KBM-7 (cell line): ENCODE results near the gene MAP2.

Experiments
- DNase-seq: peaks from one replicate; pipeline ENCODE4 v3.0.0-alpha.2; 2015
- in situ Hi-C: fragments of 300-500 bp; cut with MboI; formaldehyde crosslinking; loops from 2 replicates; pipeline ENCODE4 v1.14.3; 2020; ENCODE audit warnings: low sequenced_read_pairs, low pct_unique_long_range_greater_than_20kb, mixed read lengths

Gene MAP2

DNA sequence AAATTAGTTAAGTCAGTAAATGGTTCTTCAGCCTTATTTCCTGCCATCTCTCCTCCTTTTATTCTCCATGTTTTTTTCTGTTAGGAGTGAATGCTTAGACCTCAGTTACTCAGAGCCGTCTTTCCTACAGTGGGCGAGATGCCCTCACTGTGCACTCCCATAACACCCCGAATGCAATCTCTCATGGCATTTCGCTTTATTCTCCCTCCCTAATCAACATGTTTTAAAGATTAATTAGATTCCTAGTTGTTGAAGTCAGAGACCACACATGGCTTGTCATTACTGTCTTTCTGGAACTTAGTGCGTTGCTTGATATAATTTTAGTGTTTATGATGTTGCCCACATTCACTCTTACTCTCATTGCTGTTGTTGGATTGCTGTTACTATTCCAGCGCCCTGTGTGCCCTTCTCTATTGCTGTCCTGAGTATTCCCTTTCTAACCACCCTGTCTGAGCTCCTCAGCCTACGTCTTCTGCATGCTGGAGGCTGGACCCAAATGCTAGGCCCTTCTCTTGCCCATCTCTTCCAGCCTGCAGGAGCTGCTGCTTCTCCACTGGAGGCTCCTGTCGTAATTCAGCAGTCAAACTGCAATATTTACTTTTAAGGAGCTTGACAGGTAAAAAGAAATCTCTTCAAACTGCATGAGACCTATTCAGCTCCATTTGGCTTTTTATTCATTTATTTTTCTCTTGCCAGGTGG lies 99.3 kb downstream of the MAP2 start:
- in situ Hi-C loops: no loop called here

DNA sequence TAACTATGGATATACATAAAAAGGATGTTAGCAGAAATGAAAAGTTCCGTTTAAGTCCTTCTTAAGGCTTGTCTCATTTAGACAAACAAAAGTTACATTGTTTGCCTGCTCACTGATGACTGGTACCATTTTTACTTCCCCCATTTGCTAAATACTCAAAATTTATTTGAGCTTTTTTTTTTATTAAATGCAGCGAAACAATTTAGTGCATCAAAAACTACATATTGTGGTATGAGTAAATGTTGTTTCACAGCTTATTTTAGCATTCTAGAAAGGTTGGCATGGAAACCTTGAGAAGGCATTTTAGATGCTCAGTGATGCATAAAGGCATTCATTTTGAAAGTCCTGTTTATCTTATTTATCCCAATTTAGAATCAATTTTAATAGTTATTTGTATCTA lies 100.0 kb downstream of the MAP2 start:
- in situ Hi-C loops: no loop called here
- DNase-seq: no peak

More for the DNA sequence above, 99.3 kb downstream of the MAP2 start:
- DNase-seq: no peak

DNA sequence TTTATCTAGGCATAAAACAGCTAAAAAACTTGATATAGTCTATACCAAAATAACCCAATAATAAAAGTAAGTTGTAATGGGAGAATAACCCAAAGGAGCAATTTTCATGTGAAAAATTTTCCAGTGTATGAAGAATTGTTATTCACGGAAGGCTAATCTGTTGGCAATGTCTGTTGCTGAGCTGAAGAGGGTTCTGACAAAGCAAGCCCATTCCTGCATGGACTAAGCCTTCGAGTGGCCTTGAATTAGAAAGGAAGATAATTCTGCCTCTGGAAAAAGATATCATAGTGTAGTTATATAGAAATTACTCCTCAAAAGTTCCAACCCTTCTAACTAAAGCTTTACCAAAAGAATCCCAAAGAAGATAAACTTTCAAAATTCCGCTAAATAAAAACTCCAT lies 101.5 kb downstream of the MAP2 start:
- no peak for DNase-seq
- in situ Hi-C loops: no loop called here

DNA sequence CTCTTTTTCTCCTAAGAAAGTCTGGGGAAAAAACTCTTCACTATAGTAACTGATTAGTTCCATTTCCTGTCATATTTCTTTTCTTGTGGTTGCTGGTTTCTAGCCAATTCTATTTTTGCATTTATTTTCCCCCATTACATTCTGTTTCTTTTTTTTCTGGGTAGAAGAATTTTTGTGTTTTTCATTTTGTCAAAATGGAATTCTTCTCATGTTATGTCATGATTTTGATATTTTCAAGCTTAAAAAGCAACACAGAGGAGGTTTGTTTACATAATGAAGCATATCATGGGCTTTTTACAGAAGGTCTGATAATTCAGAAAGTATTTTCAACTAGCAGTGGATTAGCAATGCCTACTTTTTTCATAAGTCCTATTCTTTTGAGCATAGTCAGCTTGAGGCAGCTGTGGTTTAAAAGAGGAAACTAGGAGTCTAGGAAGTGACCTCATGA lies 102.0 kb downstream of the MAP2 start:
- DNase-seq: peak; percentile 67
- in situ Hi-C loops: no loop called here

DNA sequence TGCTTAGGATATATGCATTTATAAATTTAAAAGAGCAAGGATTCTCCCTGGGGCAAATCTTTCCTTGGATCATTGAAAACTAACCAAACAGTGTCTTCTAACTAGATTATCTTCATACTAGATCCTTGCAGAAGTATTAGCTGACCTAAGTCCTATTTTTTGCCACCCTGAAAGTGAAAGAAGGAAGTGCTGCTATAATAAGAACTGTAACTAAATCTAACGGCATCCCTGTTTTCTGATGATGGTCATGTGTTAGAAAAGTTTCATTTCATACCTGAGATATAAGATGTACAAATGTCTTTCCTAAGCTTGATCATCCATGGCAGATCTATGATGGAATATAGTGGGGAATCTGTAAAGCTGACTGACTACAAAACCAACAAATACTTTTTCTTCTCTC lies 102.7 kb downstream of the MAP2 start:
- in situ Hi-C loops: no loop called here
- peak; percentile 27 for DNase-seq

DNA sequence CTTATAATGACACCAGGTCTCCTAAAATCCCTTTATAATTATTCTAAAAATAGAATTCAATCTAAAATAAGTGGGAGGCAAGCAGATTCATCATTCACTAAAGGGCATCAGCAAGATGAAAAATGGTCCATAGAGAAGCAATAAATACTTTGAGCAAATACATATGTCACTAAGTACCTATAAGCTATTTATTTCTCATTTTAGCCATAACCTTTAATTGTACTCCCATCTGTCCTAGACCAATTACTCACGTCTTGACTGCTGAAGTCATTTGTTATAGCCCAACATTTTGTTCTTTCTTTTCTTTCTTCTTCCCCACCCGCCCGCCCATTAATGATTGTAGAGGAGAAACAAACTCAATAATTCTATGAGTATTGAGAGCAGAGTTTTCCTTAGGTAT lies 105.7 kb downstream of the MAP2 start:
- in situ Hi-C loops: no loop called here
- no peak for DNase-seq

DNA sequence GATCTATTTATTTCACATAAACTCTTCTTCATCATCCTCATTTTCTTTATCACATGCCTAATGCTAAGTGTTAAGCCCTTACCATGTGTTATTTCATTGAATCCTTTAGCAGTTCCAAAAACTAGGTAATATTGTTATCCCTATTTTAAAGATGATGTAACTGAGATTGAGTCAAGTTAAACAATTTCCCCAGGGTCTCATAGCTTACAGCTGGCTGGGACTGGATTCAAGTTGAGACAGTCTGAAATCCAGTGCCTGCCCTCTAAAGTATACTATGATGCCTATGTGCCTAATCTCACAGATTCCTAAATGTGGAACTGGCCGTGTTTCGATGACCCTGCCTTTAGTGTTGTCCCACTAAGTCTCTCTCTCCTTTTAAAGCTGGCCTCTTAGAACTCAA lies 108.5 kb downstream of the MAP2 start:
- DNase-seq: no peak
- in situ Hi-C loops: no loop called here

DNA sequence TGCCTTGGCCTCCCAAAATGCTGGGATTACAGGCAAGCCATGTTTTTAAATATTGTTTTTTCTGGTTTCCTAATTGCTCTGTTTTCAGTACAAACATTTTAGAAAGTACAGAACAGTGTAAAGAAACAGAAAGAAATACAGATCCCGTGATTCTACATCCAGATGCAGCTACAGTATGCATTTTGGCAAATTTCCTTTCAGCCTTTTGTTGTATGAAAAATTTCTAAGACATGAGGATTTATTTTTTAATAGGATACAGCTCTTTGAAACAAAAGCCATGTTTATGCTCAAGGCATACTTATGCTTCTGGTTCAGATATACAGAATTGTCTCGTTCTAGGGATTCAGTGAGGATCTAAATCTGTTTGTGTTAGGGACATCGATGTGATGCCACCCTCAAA lies 109.5 kb downstream of the MAP2 start:
- no peak for DNase-seq

DNA sequence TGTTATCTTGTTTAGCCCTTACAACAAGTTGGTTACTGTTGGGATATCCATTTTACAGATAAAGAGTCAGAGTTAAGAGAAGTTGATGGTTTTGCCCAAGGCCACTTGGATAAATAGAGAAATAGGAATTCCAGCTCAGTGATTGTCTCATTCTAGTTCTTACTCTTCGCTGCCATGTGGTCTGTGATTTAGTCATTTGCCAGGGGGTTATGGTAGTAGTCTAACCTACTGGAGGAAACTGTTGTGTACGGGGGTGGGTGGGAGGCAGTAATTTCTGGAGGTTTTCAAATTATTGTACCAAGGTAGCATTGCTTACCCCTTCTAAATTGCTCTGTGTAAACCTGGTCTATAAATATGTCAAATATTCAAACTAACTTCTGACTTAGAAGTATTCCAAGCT lies 110.4 kb downstream of the MAP2 start:
- DNase-seq: no peak
- in situ Hi-C loops: no loop called here

More for the DNA sequence above, 109.5 kb downstream of the MAP2 start:
- in situ Hi-C loops: no loop called here

DNA sequence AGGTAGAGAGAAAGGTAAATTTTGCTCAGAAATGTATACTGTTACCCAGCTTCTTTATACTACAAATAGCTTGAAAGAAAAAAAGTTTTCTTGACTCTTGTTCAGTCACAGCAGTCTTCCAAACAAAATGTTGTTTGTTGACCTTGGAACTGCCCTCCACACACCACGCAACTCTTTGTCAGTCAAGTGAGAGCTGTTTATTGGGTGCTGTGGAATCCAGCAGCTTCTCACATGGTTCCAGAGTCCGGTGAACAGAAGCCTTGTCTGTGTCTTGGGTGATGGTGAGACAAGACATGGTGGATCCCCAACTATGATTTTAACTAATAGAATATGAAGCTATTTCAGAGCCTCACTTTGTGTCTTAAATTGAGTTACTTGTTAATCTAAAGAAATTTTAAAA lies 112.5 kb downstream of the MAP2 start:
- no peak for DNase-seq
- in situ Hi-C loops: no loop called here

DNA sequence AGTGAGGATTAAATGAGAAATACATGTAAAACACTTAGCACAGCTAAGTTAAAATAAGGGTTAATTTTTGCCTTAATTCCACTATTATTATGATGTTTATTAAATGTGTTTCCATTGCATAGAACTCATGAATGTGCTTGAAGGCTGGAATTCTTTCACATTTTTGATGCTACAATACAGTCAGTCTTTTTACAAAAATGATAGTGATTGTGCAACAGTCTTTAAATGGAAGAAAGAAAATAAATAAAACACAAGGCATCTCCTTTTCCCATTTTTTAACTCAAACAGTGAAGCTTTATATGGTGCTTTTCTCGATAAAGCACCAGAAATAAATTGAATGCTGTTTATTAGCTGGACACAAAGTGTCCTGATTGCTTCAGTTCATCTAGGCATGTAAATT lies 123.9 kb downstream of the MAP2 start:
- in situ Hi-C loops: no loop called here

DNA sequence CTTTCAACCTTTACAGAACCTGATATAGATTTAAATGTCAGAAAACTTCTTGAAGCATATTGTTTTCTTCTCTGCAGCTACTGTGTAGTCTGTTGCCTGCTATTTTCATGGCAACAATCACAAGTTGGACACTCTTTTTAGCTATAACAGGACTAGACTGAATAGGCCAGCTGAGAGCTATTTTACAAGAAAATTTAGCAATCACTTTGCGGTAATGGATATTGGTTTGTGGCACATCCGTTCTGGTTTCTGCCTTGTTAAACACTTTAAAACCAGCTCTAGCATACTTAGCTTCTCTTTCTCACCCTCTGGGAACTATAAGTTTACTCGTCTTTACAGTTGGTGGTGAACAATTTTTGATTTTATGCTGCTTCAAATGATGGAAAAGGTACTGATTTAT lies 125.7 kb downstream of the MAP2 start:
- DNase-seq: no peak
- in situ Hi-C loops: no loop called here

More for the DNA sequence above, 123.9 kb downstream of the MAP2 start:
- DNase-seq: no peak

DNA sequence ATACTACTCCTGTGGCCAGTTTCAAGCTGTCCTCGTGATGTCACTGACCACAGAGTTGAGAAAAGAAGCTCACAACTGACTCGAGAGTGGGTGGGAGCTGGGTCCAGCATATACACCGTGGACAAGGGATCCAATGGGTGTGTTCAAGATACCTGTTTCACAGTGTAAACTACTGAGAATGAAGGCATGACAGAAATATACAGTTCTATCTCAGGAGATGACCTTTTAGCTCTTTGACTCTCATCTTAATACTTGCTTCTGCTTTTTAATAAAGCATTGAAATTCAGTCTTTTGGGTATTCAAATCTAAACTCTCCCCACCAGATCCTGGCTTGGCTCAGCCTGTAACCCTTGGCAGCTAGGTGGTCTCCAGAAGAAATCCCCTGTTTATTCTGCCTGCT lies 130.1 kb downstream of the MAP2 start:
- DNase-seq: no peak
- in situ Hi-C loops: no loop called here

DNA sequence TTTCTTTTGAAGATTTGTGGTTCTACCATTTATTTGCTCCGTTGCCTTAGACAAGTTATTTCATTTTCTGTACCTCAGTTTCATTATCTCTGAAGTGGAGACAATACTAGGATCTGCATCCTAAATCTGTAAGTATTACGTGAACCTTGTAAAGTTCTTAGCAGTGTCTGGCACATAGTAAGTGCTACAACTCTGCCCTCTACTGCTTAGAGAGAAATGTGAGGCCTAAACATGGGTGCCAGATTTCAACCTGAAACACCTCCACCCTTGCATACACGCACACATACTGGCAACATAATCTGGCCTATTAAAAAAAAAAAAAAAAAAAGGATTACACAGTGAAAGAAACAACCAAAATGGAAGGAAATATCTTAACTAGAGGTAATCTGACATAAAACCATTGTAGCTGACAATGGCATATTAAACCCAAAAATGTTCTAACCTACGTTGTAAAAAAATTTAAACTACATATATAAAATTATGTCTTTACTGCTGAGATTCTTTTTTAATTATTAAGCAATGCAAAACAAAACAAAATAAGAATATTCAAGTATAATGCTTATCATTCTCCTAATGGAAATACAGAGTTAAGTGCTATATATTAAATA lies 132.6 kb downstream of the MAP2 start:
- DNase-seq: peak; percentile 35
- in situ Hi-C loops: no loop called here

DNA sequence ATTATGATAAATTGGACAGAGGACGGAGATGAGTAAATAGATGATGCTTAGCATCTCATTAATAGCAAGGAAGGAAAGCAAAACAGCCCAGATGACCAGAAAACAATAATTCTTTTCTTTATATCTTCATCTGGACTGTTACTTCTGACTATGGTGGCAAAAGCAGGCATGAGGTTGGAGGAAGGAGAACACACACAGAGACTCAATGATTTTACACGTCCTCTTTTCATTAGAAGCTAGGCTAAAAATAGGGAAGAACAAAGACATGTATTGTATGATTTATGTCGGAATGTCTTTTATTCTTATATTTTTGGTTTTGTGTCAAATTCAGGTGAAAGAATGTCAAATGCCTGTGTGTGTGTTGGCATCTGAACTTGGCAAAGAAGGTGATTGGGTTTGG lies 137.1 kb downstream of the MAP2 start:
- DNase-seq: no peak
- in situ Hi-C loops: no loop called here

DNA sequence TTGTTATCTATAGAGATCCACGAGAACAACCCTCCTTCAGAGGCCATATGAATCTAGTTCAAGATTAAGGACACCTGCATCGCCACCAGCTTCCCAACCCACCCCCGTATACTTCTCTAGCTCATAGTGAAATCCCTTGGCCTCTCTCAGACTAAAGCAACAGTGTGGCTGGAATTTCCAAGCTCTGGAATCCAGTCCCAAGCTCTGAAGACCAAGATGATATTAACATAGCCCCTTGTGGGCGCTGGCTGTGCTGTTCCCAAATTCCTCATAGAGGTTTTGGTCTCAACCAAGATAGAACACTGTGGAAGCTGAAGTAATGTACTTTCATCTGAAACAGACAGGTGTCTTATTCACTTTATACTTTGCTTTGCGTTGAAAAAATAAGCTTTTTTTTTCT lies 139.6 kb downstream of the MAP2 start:
- no peak for DNase-seq
- in situ Hi-C loops: no loop called here

DNA sequence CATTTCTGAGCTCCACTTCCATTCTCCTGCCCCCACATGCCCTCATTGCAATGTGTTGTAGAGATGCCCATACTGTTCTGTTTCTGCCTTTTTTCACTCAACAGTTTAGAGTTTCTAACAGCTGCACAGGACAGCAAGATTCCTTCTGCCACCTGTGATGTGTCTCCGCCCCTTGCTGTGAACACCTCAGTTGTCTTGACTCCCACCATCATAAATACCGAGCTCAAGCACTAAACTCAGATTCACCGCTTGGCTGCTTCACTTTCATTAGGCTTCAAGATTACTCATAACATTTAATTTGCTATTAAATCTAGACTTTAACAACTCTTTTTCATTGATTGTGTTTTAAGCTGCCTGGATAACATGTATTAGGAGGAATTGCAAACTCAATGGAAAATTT lies 141.0 kb downstream of the MAP2 start:
- in situ Hi-C loops: no loop called here

DNA sequence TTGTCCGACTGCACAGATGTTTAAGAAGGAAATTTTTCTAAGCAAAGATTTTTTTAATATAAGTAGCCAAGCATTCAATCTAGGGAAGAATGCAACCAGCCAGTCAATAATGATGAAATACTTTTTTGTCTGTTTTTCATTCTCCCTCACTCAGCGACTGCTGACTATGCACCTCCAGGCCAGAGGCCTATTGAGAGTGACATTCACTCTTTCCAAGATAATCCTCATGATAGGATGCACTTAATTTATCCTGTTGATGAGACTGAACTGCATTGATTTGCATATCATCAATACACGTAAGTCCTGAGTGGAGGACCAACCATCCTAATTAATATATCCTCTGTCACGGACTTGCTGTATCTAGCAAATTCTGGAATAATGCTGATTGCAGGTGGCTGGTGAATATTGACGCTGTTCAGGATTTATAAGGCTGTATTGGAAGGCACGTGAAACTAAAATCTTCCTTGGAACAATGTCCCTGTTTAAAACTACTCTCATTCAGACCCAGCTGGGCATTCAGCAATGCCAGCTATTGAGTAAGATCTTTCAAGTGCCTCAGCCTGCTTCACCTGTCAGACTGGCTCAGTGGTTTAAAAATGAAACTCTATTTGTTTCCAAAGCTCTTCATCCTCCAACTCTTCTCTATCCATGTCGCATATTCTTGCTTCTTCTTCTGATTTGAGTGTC lies 142.2 kb downstream of the MAP2 start:
- DNase-seq: no peak
- in situ Hi-C loops: no loop called here

More for the DNA sequence above, 141.0 kb downstream of the MAP2 start:
- DNase-seq: no peak

DNA sequence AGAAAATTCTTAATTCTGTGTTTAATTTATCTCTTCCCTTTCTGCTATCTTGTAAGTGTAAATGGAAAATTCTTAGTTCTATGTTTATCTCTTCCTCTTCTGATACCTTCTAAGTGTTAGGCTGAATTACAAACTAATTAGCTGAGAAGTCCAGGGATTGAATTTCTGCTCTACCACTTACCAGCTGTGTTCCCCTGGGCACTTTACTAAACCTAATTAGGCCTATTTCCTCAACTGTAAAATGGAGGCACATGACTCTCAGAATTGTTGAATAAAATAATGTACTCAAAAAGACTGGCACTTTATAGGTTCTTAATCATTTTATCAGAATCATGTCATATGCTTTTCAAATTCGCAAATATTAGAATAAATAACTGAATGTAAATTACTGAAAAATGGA lies 146.3 kb downstream of the MAP2 start:
- in situ Hi-C loops: no loop called here
- DNase-seq: no peak

DNA sequence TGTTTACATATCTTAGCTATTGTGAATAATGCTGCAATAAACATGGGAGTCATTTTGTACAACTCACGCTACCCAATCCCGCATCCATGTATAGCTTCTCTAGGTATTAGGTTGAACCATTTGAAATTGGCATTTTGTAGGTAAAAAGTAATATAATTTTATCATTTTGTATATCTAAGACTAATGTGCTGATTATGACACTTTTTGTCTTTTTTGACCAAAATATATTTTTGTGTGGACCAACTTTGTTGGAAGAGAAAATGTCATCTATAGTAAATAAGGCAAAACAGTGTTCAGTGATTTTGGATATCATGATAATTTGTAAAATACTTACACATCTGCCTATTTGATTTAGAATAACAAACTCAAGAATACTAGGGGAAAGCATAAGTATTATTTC lies 150.7 kb downstream of the MAP2 start:
- in situ Hi-C loops: no loop called here
- DNase-seq: no peak
